Kidney capillary endothelial cell (primary cell): Measurements from ENCODE around the gene OR11A1.
A peak's percentile ranks its signal among the peaks of the same experiment; 100 is the strongest.
"Not testable (repeated sequence)": the region's sequence is repeated elsewhere in the genome, so short reads cannot be mapped to it uniquely, and the experiment has no call there.

Experiments
- DNase-seq: peaks from one replicate; pipeline ENCODE4 v3.0.0-alpha.2; 2018; ENCODE audit warnings: low spot score

Gene OR11A1

DNA sequence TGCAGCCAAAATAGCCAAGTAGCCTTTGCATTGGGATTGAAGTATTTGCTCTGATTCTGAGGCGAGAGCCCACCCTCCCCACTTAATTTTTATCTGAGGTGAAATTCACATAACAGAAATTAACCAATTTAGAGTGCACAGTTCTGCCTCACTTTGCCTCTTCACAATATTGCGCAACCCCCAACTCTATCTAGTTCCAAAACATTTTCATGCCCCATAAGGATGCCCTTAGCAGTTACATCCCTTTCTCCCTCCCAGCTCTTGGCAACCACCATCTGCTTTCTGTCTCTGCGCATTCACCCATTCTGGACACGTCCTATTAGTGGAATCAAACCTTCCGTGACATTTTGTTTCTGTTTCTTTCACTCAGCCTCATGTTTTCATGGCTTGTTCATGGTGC lies 21.9 kb upstream of the OR11A1 start:
- no peak for DNase-seq

DNA sequence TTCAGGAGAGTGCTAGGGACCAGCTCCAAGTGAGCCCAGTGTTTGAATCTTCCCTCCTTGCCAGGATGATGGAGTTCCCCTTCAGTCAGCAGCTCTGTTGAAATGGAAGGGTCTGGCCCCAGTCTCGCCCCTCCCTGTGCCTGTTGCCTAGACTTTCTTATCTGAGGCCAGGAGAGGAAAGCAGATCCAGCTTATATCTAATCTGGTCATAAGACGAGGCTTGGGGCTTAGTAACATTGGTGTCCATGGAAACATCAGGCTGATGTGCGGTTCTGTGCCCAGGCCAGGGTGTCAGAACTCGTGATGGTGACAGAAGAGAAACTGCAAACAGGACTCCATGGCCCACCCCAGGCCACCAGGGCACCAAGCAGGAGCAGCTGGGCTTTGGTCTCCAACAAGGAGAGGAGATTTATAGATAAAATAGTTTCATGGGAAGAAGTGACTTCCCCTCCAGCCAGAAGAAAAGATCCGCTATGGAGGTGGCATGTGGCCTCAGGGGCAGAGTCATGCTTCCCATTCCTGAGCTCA lies 21.1 kb upstream of the OR11A1 start:
- DNase-seq, result no peak

DNA sequence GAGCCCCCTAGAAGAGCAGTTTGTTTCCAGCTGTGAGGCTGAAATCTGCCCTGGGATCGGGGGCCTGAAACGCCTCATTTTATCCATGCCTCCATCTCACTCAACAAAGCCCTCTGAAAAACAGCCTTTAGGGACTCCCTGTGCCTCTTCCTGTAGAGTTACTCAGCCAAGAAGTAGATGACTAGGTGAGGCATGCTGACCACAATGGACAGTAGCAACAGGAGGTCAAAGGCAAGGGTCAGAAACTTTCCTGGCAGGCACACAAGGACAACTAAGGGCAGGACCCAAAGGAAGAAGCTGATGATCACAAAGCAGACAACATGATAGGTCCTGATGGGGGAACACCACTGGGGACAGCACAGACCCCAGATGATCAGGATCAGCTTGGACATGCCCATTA lies 18.1 kb upstream of the OR11A1 start:
- DNase-seq, result no peak

DNA sequence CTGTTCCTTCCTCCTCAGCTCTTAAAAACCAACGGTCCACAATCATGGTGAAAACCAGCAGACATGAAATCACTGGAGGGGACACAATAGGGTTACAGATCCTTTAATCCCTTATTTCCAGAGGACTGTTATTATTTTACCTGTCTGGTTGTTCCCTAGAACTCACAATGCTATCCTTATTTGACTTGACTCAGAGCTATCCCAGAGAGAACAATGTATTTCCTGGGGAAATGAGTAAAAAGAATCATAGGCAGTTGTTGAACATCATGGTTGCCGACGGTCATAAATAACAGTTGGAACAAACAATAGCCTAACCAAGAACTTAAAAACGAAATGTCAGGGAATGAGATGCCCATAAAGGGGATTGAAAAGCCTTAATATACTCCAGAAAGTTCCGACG lies 9.4 kb upstream of the OR11A1 start:
- DNase-seq, result peak; percentile 56

DNA sequence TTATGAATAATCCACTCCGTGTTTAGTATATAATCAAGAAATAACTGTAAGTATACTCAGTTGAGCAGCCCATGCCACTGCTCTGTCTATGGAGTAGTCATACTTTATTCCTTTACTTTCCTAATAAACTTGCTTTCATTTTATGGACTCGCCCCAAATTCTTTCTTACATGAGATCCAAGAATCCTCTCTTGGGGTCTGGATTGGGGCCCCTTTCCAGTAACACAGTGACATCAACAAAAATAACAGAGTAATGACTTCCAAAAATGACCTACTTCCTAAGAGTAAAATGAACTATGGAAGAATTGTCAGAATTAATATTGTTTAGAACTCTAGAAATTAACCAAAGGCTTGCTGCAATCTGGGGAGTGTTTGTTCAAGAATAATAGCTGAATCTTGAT lies 8.9 kb upstream of the OR11A1 start:
- DNase-seq, result no peak

DNA sequence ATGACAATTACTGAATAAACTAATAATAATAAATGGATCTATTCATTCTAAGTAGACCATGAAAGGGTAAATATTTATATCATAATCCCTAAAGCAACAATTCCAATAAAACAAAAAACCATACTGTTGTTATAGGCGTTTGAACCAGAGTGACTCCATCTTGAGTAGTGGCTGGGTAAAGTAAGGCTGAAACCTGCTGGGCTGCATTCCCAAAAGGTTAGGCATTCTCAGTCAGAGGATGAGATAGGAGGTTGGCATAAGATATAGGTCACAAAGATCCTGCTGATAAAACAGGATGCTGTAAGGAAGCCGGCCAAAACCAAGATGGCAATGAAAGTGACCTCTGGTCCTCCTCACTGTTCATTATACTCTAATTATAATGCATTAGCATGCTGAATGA lies 8.4 kb upstream of the OR11A1 start:
- DNase-seq, result no peak

DNA sequence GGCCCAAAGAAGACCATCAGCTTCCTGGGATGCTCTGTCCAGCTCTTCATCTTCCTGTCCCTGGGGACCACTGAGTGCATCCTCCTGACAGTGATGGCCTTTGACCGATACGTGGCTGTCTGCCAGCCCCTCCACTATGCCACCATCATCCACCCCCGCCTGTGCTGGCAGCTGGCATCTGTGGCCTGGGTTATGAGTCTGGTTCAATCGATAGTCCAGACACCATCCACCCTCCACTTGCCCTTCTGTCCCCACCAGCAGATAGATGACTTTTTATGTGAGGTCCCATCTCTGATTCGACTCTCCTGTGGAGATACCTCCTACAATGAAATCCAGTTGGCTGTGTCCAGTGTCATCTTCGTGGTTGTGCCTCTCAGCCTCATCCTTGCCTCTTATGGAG lies 5.2 kb upstream of the OR11A1 start:
- DNase-seq, result no peak

DNA sequence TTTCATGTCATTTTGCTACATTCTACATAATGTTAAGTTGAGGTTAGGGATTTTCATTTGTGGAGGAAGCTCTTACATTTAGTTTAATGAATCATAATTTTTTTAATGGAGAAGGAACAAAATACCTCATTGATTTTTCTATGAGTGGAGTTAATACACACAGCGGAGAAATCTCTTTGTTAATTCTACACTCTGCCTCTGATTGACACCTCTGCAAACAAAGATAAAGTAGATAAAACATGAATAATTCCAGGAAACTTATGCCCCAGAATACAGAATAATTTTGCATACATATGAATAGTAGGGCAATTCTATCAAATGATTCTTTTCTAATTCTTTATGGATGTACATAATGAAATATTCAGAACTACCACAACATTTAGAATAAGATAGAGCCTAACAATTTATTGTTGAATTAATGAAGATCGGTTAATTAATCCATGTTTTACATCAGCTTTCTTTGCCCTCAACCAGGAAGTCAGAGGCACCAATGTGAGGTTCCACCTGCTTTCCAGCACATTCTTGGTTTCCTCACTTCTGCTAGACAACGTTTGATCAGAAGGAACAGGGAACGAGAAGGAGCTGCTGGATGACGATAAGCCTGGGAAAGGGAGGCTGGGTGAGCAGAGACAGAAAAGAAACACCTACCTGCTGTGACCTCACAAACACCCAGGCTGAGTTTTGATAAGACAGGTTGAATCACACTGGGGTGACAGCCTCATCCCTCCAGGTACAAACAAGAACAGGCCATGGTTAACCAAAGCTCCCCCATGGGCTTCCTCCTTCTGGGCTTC lies 4.3 kb upstream of the OR11A1 start:
- no peak for DNase-seq

DNA sequence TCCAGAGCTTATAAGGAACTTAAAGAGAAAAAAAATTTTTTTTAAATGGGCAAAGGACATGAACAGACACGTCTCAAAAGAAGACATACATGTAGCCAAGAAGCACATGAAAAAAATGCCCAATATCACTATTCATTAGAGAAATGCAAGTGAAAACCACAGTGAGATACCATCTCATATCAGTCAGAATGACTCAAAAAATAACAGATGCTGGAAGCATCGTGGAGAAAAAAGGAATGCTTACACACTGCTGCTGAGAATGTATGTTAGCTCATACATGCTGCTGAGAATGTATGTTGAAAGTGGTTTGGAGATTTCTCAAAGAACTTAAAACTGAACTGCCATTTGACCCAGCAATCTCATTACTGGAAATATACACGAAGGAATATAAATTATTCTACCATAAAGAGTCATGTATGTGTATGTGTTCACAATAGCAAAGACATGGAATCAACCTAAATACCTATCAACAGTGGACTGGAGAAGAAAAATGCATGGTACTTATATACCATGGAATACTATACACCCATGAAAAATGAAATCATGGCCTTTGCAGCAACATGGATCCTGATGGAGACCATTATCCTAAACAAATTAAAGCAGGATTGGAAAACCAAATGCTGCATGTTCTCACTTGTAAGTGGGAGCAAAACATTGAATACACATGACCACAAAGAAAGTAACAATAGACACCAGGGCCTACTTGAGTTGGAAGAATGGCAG lies 5.2 kb downstream of the OR11A1 start:
- no peak for DNase-seq

DNA sequence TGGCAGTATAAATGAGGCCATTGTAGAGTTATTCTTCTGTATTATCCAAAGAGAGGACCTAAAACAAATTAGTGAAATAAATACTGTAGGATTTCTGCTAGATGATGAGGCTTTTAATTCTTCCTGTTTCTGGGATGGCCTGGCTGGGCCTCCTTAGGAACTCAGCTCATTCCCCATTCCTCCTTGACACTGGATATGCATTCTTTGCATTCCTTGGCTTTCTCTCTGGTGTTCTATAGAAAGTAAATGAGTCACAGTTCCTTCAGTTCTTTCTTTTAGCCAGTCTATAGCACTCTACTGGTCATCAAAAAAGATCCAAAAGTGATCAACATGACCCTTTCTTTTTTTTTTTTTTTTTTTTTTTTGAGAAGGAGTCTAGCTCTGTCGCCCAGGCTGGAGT lies 9.2 kb downstream of the OR11A1 start:
- no peak for DNase-seq

DNA sequence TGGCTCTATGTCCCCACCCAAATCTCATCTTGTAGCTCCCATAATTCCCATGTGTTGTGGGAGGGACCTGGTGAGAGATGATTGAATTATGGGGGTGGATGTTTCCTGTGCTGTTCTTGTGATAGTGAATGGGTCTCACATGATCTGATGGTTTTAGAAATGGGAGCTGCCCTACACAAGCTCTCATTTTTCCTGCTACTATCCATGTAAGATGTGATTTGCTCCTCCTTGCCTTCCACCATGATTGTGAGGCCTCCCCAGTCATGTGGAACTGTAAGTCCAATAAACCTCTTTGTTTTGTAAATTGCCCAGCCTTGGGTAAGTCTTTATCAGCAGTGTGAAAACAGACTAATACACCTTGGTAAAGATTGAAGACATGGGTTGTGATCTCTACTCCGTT lies 12.8 kb downstream of the OR11A1 start:
- not testable (repeated sequence) for DNase-seq

DNA sequence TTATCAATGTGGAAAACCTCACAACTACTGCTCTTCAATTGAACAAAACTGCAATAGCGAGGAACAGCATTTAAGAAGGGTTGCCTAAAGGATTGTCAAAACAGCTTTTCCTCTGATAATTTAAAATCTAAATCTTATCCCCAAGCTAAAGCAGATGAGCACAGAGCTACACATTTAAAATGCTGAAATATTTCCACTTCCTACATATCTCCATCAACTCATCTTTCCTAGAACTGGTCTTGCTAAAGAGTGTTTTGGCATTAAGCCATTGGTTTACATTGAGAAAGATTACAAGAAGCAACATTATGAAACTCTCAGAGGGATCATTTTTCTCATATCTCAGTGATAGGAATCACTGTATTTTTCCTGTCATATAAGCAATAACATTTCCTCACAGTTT lies 14.2 kb downstream of the OR11A1 start:
- no peak for DNase-seq

DNA sequence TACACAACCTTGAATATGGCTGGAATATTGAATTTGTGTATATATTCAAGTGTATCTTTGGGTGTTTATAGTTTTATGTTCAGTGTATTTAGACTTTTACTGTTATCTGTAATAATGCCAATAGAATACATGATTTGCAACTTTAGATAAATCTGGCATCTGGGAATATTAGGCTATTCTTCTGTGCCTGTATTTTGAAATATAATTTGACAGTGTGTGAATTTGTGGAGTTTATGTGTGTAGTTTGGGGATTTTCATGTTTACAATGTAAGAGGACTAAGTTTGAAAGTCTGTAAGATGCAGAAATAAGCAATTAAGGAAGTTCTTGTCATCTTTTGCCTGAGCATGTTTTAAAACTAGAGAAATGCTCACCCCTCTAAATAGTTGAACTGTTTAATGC lies 17.9 kb downstream of the OR11A1 start, which contains the start of gene OR10C1:
Gene OR10C1 (plus strand): TSS at position 301 of the 400 bp plus-strand sequence. CDS start 710 bp downstream, outside the sequence.
- no peak for DNase-seq

DNA sequence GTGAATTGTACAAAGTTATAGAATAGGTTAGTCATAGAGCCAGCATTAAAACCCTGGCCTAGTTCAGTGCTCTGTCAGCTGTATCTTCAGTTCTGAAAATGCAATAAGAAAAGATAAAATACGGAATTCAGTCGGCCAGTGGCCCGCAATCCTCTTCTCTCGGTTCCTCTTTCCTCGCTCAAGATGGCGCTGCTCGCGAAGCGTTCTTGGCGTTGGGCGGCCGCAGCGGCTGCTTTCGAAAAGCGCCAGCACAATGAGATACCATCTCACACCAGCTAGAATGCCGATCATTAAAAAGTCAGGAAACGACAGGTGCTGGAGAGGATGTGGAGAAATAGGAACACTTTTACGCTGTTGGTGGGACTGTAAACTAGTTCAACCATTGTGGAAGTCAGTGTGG lies 20.1 kb downstream of the OR11A1 start:
- not testable (repeated sequence) for DNase-seq

DNA sequence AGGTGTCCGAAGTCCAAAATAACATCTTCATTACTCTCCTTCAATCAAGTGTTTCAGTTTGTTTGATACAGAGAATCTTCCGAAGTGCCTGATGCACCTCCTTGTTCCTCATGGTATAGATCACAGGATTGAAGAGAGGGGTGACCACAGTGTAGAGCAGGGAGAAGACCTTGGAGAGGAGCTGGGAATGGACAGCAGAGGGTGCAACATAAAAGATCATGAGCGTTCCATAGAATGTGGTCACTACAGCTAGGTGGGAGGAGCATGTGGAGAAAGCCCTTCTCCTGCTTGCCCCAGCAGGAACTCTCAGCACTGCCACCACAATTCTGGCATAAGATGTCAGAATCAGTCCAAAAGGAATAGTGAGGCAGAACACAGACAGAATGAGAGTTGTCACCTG lies 30.2 kb downstream of the OR11A1 start:
- DNase-seq, result no peak

DNA sequence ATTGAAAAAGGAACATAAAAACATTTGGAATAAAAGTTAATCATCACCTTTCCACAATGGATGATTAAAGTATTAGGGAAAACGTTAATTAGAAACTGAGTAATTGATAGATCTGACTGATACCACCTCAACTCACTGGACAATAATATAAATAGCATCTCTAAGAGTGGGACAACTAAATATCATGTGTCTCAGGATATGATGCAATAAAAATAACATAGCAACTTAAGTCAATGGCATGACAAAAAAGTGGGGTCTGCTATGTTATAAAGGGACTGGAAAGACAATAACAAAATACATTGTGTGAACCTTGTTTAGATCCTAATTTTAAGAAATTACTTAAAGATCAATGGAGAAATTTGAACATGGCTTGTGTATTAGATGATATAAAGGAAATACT lies 31.8 kb downstream of the OR11A1 start:
- no peak for DNase-seq

DNA sequence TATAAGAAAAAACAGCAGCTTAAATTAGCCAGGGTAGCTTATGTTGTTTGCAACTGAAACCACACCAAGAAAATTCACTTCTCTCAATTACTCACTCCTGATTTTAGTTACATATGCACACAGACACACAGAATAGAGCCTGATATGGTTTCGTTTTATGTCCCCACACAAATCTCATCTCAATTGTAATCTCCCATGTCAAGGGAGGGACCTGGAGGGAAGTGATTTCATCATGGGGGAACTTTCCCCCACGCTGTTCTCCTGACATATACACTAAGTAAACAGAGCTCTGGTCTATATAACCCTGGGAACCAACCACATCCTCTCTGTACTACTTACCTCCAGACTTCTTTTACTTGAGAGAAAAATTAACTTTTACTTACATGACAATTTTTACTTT lies 32.3 kb downstream of the OR11A1 start:
- no peak for DNase-seq

DNA sequence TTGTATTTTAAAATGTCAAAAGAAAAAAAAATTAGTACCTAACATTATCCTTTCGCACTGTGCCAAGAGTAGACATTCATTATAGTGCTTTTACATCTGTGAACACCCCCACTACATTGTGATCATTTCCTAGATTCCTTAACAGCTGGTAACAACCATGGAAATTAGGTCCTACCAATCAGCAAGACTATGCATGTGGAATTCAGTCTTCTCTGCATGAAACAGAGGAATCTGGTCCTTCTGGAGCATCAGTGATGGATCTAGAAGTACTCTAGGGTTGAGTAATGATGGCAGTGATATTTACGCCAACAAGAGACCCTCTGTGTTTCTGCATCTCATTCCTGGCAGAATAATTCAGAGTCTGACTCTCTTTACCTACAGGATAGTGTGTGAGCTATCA lies 32.7 kb downstream of the OR11A1 start:
- no peak for DNase-seq

DNA sequence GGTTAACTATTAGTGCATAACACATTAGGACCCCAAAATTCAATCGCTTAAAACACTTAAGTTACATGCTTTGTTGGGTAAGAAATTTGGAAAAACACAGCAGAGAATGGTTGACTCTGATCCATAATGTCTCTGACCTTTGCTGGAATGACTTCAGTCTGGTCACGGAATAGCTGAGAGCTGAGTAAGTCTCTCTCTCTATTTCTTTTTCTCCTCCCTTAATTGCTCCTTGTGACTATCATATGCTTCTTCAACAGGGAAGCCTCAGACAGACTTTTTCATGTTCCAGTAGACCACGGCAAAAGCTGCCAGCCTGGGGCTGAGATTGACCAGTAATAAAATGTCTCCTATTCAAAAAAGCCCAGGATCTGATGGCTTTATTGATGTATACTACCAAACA lies 37.4 kb downstream of the OR11A1 start:
- DNase-seq, result no peak

DNA sequence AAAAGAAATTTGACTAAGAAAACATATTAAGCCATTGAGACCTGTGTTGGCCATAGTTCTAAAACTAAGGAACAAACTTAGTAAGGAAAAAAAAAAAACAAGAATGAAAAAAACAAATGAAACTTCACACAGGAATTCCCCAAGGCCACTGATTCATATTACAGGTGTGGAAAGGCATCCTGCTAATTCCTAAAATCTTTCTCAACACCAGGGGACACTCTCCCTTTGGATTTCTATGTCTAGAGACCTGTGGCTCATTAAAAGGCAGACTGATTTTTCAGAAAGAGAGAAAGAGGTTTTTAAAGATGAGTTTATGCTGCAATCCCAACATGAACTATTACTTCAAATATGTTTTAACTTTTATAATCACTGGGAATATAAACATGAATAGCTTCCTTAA lies 42.3 kb downstream of the OR11A1 start, which contains the start of gene OR12D1:
Gene OR12D1 (plus strand): TSS at position 341 of the 400 bp plus-strand sequence.
- no peak for DNase-seq

DNA sequence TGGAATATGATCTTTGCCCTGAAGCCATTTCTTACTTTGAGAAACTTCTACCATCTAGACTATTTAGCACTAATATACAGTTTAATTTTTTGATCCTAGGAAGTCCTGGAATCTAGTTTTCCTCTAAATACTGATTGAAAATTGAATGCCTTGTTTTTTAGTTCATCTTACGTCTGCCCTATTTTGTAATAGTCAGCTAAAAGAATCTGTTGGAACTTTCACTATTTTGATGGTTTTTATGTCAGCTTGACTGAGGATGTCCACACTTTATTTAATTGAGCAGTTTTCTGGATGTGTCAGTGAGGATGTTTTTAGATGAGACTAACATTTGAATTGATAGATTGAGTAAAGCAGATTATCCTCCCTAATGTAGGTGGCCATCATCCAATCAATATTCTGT lies 53.1 kb downstream of the OR11A1 start:
- no peak for DNase-seq

DNA sequence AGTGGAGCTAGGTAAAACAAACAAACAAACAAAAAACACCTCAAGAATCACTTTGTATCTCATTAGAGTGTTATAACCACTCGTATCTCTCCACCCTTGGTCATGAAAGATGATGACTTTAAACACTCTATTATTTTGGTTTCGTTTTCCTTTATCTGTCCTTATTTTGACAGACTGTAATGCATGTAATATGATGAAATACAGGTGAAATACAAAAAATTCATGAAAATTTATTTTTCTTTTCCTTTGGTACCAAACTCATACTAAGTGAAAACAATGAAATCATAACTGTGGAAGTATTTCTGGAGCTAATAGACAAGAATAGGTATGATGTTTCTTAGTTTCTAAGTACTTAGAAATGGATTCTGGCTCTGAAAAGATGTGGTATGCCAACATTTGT lies 57.3 kb downstream of the OR11A1 start:
- DNase-seq, result no peak

DNA sequence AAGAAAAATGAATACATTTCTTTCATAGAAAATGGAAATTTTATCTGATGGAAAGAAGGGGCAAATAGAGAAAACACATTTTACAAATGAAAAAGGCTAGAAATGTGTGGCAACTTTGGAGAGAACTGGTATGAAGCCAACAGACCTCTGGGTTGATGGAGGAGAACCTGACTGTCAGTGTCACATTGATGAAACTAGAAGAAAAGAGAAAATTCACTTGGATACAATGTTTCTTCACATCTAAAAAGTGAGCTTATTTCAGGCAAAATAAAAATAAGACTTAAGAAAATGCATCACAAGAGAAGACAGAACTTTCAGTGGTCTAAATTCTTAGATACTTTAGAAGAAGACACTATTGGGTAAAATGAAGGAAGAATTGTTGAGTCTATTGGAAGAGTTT lies 61.5 kb downstream of the OR11A1 start, which contains the start of gene OR12D2:
Gene OR12D2 (plus strand): TSS at position 301 of the 400 bp plus-strand sequence. CDS start 1,069 bp downstream, outside the sequence.
- no peak for DNase-seq
